ENCODE results near the gene RIPOR2. TPM values are rescaled to one million over a fixed set of nuclear protein-coding genes. Genes with fewer than 3 reads are reported as not detected.
A peak's percentile ranks its signal among the peaks of the same experiment; 100 is the strongest.
"Not testable (repeated sequence)": the region's sequence is repeated elsewhere in the genome, so short reads cannot be mapped to it uniquely, and the experiment has no call there.

The RIPOR2 gene
- total and polyA plus RNA-seq, 2 experiments from 2014 or later, result 9.5 to 22.5 TPM

- no peaks in the 10 kb centered on the region for H3K4me1 ChIP-seq (ENCODE audit: insufficient read depth)
- TF ChIP-seq EZH2 (IDR thresholded peaks at IDR 0.05; ENCODE audit: low read depth, unreplicated experiment), result no peak
- no peak for TF ChIP-seq ZNF114 (CRISPR knock-in tag; IDR thresholded peaks at IDR 0.05)
- no peak for TF ChIP-seq EZH2phosphoT487 (IDR thresholded peaks at IDR 0.05; ENCODE audit: unreplicated experiment)
- TF ChIP-seq CTCF (conservative IDR thresholded peaks at IDR 0.05; ENCODE audit: low read depth in 2 of 2), result peak in 1 of 2 experiments; percentile 45; a peak in 3 of 4 replicates
- TF ChIP-seq JUNB (IDR thresholded peaks at IDR 0.05; ENCODE audit: unreplicated experiment), result no peak
- DNase-seq (ENCODE audit: low spot score) (no peak), ATAC-seq (no peak)
- Mint-ChIP-seq H3K9me3 (no peaks in the 10 kb centered on the region), H3K4me1 (peaks cover 1% of the 10 kb centered on the region; the same call in 2 of the 3 replicates), H3K27ac (no peak overlapping the region), H3K27me3 (ENCODE audit: insufficient read depth, low read depth, poor library complexity) (peaks cover 2% of the 10 kb centered on the region), H3K4me3 (no peak overlapping the region), H3K36me3 (ENCODE audit: low read depth) (no peaks in the 10 kb centered on the region; the same call in 2 of the 3 replicates)
- H2AFZ ChIP-seq, result no peak overlapping the region
- no peaks in the 10 kb centered on the region for H3K79me2 ChIP-seq (replicated peaks; ENCODE audit: insufficient read depth)
- H4K20me1 ChIP-seq (replicated peaks; ENCODE audit: insufficient read depth), result no peaks in the 10 kb centered on the region
- no peak overlapping the region for H3K27ac ChIP-seq (ENCODE audit: low read depth)
- no peak overlapping the region for H3K4me2 ChIP-seq
- H3K36me3 ChIP-seq (ENCODE audit: insufficient read depth), result no peaks in the 10 kb centered on the region
- no peak overlapping the region for H3K4me3 ChIP-seq
- H3K9me2 ChIP-seq (ENCODE audit: insufficient read depth), result 0 out of 2 replicates have a peak, but pooled peaks cover 4% of the 10 kb centered on the region
- H3K27me3 ChIP-seq (ENCODE audit: insufficient read depth), result no peaks in the 10 kb centered on the region
- H3F3A ChIP-seq (replicated peaks; ENCODE audit: low read depth), result no peaks in the 10 kb centered on the region
Measured at GRCh38 chr6:24766680-24767462, 168.9 kb downstream of the RIPOR2 start.

GRCh38 chr6:24765968-24766367 is 169.8 kb downstream of the RIPOR2 start:
- H3K27me3 Mint-ChIP-seq (ENCODE audit: insufficient read depth, low read depth, poor library complexity); H3K4me3 ChIP-seq; DNase-seq (ENCODE audit: low spot score): not testable (repeated sequence)

GRCh38 chr6:24764833-24765828 is 170.6 kb downstream of the RIPOR2 start:
- not testable (repeated sequence) for H3K4me2 ChIP-seq; ATAC-seq; H3F3A ChIP-seq (replicated peaks; ENCODE audit: low read depth); H3K36me3 Mint-ChIP-seq (ENCODE audit: low read depth); H3K27me3 ChIP-seq (ENCODE audit: insufficient read depth); H4K20me1 ChIP-seq (replicated peaks; ENCODE audit: insufficient read depth); H3K9me3 Mint-ChIP-seq; H3K79me2 ChIP-seq (replicated peaks; ENCODE audit: insufficient read depth); H3K36me3 ChIP-seq (ENCODE audit: insufficient read depth); H3K4me1 ChIP-seq (ENCODE audit: insufficient read depth); H3K4me1 Mint-ChIP-seq; DNase-seq (ENCODE audit: low spot score); H3K9me2 ChIP-seq (ENCODE audit: insufficient read depth); H2AFZ ChIP-seq; H3K4me3 ChIP-seq; H3K27me3 Mint-ChIP-seq (ENCODE audit: insufficient read depth, low read depth, poor library complexity); H3K4me3 Mint-ChIP-seq; H3K27ac ChIP-seq (ENCODE audit: low read depth); H3K27ac Mint-ChIP-seq

More at GRCh38 chr6:24765968-24766367, 169.8 kb downstream of the RIPOR2 start:
- H3K27ac Mint-ChIP-seq; H3K9me2 ChIP-seq (ENCODE audit: insufficient read depth); ATAC-seq; H3K9me3 Mint-ChIP-seq; H3F3A ChIP-seq (replicated peaks; ENCODE audit: low read depth); H3K27me3 ChIP-seq (ENCODE audit: insufficient read depth); H4K20me1 ChIP-seq (replicated peaks; ENCODE audit: insufficient read depth); H3K79me2 ChIP-seq (replicated peaks; ENCODE audit: insufficient read depth); H3K4me2 ChIP-seq; H3K36me3 Mint-ChIP-seq (ENCODE audit: low read depth); H3K4me1 ChIP-seq (ENCODE audit: insufficient read depth); H3K4me1 Mint-ChIP-seq; H2AFZ ChIP-seq; H3K36me3 ChIP-seq (ENCODE audit: insufficient read depth); H3K4me3 Mint-ChIP-seq; H3K27ac ChIP-seq (ENCODE audit: low read depth): not testable (repeated sequence)

Data from GM23338 (cell line).